Measurements from ENCODE around the gene NBPF26.
"Not testable (repeated sequence)": the region's sequence is repeated elsewhere in the genome, so short reads cannot be mapped to it uniquely, and the experiment has no call there.

GRCh38 chr1:120849400-120850286, 125.9 kb downstream of the NBPF26 start:
- not testable (repeated sequence) for TF ChIP-seq CTCF, POLR2A (IDR thresholded peaks at IDR 0.05)

All from heart left ventricle (tissue), 13 donors.